Caco-2 (cell line): ENCODE results near the gene MAPK4. TPM values are rescaled to one million over a fixed set of nuclear protein-coding genes. Genes with fewer than 3 reads are reported as not detected.

Experiments used
- BruUV-seq: library from RNA; stranded (reverse); fragments of 400-500 nt; replicated peaks from 2 replicates; lab custom pipeline; 2021; lab: Mats Ljungman, UMichigan
- CTCF ChIA-PET: fragments of 300-600 bp; sonication (Branson Sonifier 250); formaldehyde crosslinking; loops from one replicate; lab custom pipeline; 2022; ENCODE audit warnings: antibody characterized with exemption; lab: Charles Lee
- POLR2A ChIA-PET: fragments of 300-600 bp; sonication (Branson Sonifier 250); formaldehyde crosslinking; loops from one replicate; lab custom pipeline; 2022; ENCODE audit warnings: antibody characterized with exemption; lab: Charles Lee
- DNase-seq, 2 experiments: peaks; one replicate each; pipeline versions ENCODE4 v3.0.0 to v3.0.0-alpha.2; 2020 to 2022
- H3K27me3 ChIP-seq: replicated peaks from 2 replicates; pipeline ENCODE4 v1.6.0; 2011; ENCODE audit warnings: low read length; ENCODE audit not compliant: control insufficient read depth, insufficient read depth
- H3K36me3 ChIP-seq: 2 replicates; pipeline ENCODE4 v1.5.1; 2011; ENCODE audit warnings: low read length; ENCODE audit not compliant: control insufficient read depth, insufficient read depth
- H3K4me1 ChIP-seq: fragments of 250-450 bp; sonication (Bioruptor Pico); 2 replicates; pipeline ENCODE4 v1.5.1; 2020; ENCODE audit warnings: mild to moderate bottlenecking
- H3K4me3 ChIP-seq: 2 replicates; pipeline ENCODE4 v1.5.1; 2011; ENCODE audit warnings: low read depth, mild to moderate bottlenecking, control low read depth, low read length
- H3K9me3 ChIP-seq: fragments of 250-450 bp; sonication (Bioruptor Pico); 2 replicates; pipeline ENCODE4 v1.5.1; 2020; ENCODE audit warnings: mild to moderate bottlenecking, moderate library complexity
- H3K27ac Mint-ChIP-seq: one replicate; pipeline ENCODE4 v1.8.0; 2022; ENCODE audit warnings: mixed read lengths; ENCODE audit not compliant: unreplicated experiment
- H3K27me3 Mint-ChIP-seq: one replicate; pipeline ENCODE4 v1.8.0; 2022; ENCODE audit warnings: mixed read lengths; ENCODE audit not compliant: insufficient read depth, unreplicated experiment
- H3K36me3 Mint-ChIP-seq: one replicate; pipeline ENCODE4 v1.8.0; 2022; ENCODE audit warnings: mild to moderate bottlenecking, mixed read lengths; ENCODE audit not compliant: insufficient read depth, unreplicated experiment
- H3K4me1 Mint-ChIP-seq: one replicate; pipeline ENCODE4 v1.8.0; 2022; ENCODE audit warnings: low read depth, mixed read lengths; ENCODE audit not compliant: unreplicated experiment
- H3K4me3 Mint-ChIP-seq: one replicate; pipeline ENCODE4 v1.8.0; 2022; ENCODE audit warnings: mild to moderate bottlenecking, moderate library complexity, mixed read lengths; ENCODE audit not compliant: unreplicated experiment
- H3K9me3 Mint-ChIP-seq: one replicate; pipeline ENCODE4 v1.8.0; 2022; ENCODE audit warnings: mixed read lengths; ENCODE audit not compliant: unreplicated experiment
- intact Hi-C: fragments of 100-400 bp; cut with micrococcal nuclease; formaldehyde crosslinking; loops from one replicate; pipeline ENCODE4 v1.10.0; 2022; ENCODE audit not compliant: unreplicated experiment
- total RNA-seq: library from RNA; stranded (reverse); gene quantifications from 2 replicates; pipeline ENCODE4 v1.2.3, GENCODE V29; 2022
- TF ChIP-seq, protein P1 (sequence below), 2 experiments: fragments of 200-600 bp in 1 of 2; IDR thresholded peaks; 1 replicate in 1 of 2; 2 replicates in 1 of 2; pipeline versions ENCODE4 v1.5.1 to v1.8.0; 2011 to 2022; ENCODE audit warnings: antibody characterized with exemption in 1 of 2, control low read depth in 1 of 2, inconsistent platforms in 1 of 2, low read depth in 1 of 2, low read length in 1 of 2, mild to moderate bottlenecking in 1 of 2, moderate library complexity in 1 of 2; ENCODE audit not compliant: insufficient read depth in 1 of 2, severe bottlenecking in 1 of 2, unreplicated experiment in 1 of 2

The MAPK4 gene
- total RNA-seq, 1 experiment from 2014 or later, result 0.88 TPM

DNA sequence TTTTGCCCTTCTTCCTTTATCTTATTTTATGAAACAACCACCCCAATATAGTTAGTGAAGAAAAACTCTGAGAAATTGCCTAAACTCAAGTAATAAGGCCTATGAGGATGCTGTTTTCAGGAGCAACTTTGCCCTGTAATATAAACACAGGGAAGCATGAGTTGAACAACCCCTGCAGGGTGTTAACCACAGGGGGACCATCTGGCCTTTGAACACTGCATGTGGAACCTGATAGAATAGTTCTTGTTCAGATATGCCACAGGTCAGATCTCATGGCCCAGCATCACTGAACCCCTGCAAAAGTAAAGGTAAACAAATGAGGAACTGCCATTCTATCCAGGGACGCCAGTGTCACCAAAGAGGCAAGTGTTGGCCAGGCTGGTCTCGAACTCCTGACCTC lies 82.6 kb downstream of the MAPK4 start:
- Mint-ChIP-seq H3K9me3 (no peaks in the 10 kb centered on the region), H3K36me3 (no peaks in the 10 kb centered on the region), H3K4me3 (no peak overlapping the region), H3K27ac (no peak overlapping the region), H3K4me1 (no peaks in the 10 kb centered on the region), H3K27me3 (no peaks in the 10 kb centered on the region)
- intact Hi-C loops, result no loop called here
- POLR2A ChIA-PET, result no interaction called here
- Histone ChIP-seq H3K4me3 (no peak overlapping the region), H3K4me1 (no peaks in the 10 kb centered on the region), H3K9me3 (no peaks in the 10 kb centered on the region), H3K36me3 (no peaks in the 10 kb centered on the region), H3K27me3 (no peaks in the 10 kb centered on the region)
- TF ChIP-seq, protein P1, sequence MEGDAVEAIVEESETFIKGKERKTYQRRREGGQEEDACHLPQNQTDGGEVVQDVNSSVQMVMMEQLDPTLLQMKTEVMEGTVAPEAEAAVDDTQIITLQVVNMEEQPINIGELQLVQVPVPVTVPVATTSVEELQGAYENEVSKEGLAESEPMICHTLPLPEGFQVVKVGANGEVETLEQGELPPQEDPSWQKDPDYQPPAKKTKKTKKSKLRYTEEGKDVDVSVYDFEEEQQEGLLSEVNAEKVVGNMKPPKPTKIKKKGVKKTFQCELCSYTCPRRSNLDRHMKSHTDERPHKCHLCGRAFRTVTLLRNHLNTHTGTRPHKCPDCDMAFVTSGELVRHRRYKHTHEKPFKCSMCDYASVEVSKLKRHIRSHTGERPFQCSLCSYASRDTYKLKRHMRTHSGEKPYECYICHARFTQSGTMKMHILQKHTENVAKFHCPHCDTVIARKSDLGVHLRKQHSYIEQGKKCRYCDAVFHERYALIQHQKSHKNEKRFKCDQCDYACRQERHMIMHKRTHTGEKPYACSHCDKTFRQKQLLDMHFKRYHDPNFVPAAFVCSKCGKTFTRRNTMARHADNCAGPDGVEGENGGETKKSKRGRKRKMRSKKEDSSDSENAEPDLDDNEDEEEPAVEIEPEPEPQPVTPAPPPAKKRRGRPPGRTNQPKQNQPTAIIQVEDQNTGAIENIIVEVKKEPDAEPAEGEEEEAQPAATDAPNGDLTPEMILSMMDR (IDR thresholded peaks at IDR 0.05; ENCODE audit: insufficient read depth in 1 of 2, low read depth in 1 of 2, low read length in 1 of 2, severe bottlenecking in 1 of 2, unreplicated experiment in 1 of 2), result no peak
- DNase-seq, result no peak
- no TSS peak for BruUV-seq
- CTCF ChIA-PET, result no interaction called here

DNA sequence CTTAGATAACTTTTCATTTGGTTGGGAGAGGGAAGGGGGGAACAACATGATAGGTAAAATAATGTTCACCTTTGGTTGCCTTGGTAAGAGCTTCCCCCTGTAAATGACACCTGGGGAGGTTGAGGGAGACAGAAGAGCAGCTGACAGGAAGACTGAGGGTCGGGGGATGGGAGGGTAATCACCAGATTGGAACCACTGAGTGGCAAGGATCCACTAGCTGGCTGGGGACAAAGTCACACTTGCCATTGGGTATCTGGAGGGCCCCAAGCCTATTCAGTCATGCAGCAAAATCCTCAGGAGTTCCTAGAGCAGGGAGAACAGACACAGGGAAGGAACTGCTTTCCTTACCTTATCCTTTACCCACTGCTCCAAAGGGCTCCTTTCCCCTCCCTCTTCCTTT lies 84.3 kb downstream of the MAPK4 start:
- ChIA-PET POLR2A (no interaction called here), CTCF (no interaction called here)
- H3K36me3 ChIP-seq, result no peaks in the 10 kb centered on the region
- H3K4me1 Mint-ChIP-seq, result no peaks in the 10 kb centered on the region
- TF ChIP-seq, protein P1 (IDR thresholded peaks at IDR 0.05; ENCODE audit: insufficient read depth in 1 of 2, low read depth in 1 of 2, low read length in 1 of 2, severe bottlenecking in 1 of 2, unreplicated experiment in 1 of 2), result no peak
- no peak overlapping the region for H3K4me3 ChIP-seq
- no peak for DNase-seq
- H3K4me1 ChIP-seq, result no peaks in the 10 kb centered on the region
- intact Hi-C loops, result no loop called here
- no peak overlapping the region for H3K27ac Mint-ChIP-seq
- no peaks in the 10 kb centered on the region for H3K27me3 Mint-ChIP-seq
- no peaks in the 10 kb centered on the region for H3K27me3 ChIP-seq
- BruUV-seq, result no TSS peak
- H3K9me3 Mint-ChIP-seq, result no peaks in the 10 kb centered on the region
- no peaks in the 10 kb centered on the region for H3K36me3 Mint-ChIP-seq
- H3K9me3 ChIP-seq, result no peaks in the 10 kb centered on the region
- no peak overlapping the region for H3K4me3 Mint-ChIP-seq

DNA sequence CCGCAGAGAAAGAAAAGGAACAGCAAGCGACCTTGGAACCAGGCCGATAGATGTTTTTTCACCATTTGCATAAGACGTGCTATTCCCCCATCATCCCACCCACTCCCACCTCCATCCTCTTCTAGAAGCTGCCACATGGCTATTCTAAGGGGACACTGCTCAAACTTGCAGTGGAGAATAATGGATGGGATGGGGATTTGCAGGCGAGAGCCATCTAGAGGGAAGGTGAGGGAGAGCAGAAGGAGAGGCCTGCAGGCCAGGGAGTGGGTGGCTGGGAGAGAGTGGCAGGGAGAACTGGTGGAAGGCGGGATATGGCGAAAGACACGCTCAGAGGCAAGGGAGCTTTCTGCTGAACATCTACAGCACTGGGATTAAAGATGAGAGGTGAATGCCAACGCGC lies 84.9 kb downstream of the MAPK4 start:
- no TSS peak for BruUV-seq
- intact Hi-C loops, result loop anchor here (1.0 kb wide), 1 partner anchor 138 kb away; no protein-coding TSS in a partner anchor

More for the DNA sequence above, 84.9 kb downstream of the MAPK4 start:
- Histone ChIP-seq H3K9me3 (no peaks in the 10 kb centered on the region), H3K4me1 (no peaks in the 10 kb centered on the region), H3K4me3 (no peak overlapping the region), H3K36me3 (no peaks in the 10 kb centered on the region), H3K27me3 (no peaks in the 10 kb centered on the region)
- H3K27me3 Mint-ChIP-seq, result no peaks in the 10 kb centered on the region
- H3K4me3 Mint-ChIP-seq, result no peak overlapping the region
- DNase-seq, result peak in 1 of 2 experiments; percentile 28
- H3K36me3 Mint-ChIP-seq, result no peaks in the 10 kb centered on the region
- POLR2A ChIA-PET, result no interaction called here
- TF ChIP-seq, protein P1 (IDR thresholded peaks at IDR 0.05; ENCODE audit: insufficient read depth in 1 of 2, low read depth in 1 of 2, low read length in 1 of 2, severe bottlenecking in 1 of 2, unreplicated experiment in 1 of 2), result peak in 1 of 2 experiments; percentile 49
- CTCF ChIA-PET, result no interaction called here
- H3K27ac Mint-ChIP-seq, result no peak overlapping the region
- H3K4me1 Mint-ChIP-seq, result no peaks in the 10 kb centered on the region
- no peaks in the 10 kb centered on the region for H3K9me3 Mint-ChIP-seq
